HEK293 (cell line): ENCODE results near the gene PBRM1.

Source experiments
- CTCF ChIA-PET: fragments of 350-600 bp; formaldehyde crosslinking; extraction: SDS; loops from one replicate; lab custom pipeline; 2021; ENCODE audit warnings: antibody characterized with exemption; lab: Yijun Ruan, JAX
- POLR2A ChIA-PET: fragments of 300-600 bp; formaldehyde crosslinking; extraction: SDS; loops from one replicate; lab custom pipeline; 2020; ENCODE audit warnings: antibody characterized with exemption, inconsistent platforms; lab: Yijun Ruan, JAX
- H3K27ac ChIP-seq: fragments of 200-500 bp; sonication (Bioruptor generic); 2 replicates; pipeline ENCODE4 v1.5.1; 2014; ENCODE audit warnings: low read depth, low read length, control low read depth, inconsistent platforms; ENCODE audit errors: extremely low read depth
- H3K36me3 ChIP-seq, 2 experiments: fragments of 200-500 bp in 1 of 2; sonication (Bioruptor generic) in 1 of 2; 1 replicate in 1 of 2; 2 replicates in 1 of 2; pipeline ENCODE4 v1.5.1; 2014 to 2017; ENCODE audit warnings: inconsistent platforms in 2 of 2, low read length in 2 of 2; ENCODE audit not compliant: control insufficient read depth in 2 of 2, insufficient read depth in 1 of 2
- H3K4me1 ChIP-seq: fragments of 200-500 bp; sonication (Bioruptor generic); 2 replicates; pipeline ENCODE4 v1.5.1; 2014; ENCODE audit warnings: mild to moderate bottlenecking, low read length, inconsistent platforms; ENCODE audit not compliant: control insufficient read depth, insufficient read depth
- H3K4me3 ChIP-seq: 2 replicates; pipeline ENCODE4 v1.5.1; 2011; ENCODE audit warnings: low read depth, mild to moderate bottlenecking, control low read depth, low read length, moderate library complexity
- H3K9me3 ChIP-seq: fragments of 200-500 bp; sonication (Bioruptor generic); 2 replicates; pipeline ENCODE4 v1.5.1; 2014; ENCODE audit warnings: low read depth, low read length, inconsistent platforms; ENCODE audit not compliant: control insufficient read depth, insufficient read depth
- BCL11B ChIP-seq: fragments of 450-650 bp; formaldehyde crosslinking; IDR thresholded peaks from 2 replicates; pipeline ENCODE4 v1.5.1; 2016; ENCODE audit warnings: low read depth, missing biosample characterization, missing genetic modification characterization
- EGR2 ChIP-seq: fragments of 450-650 bp; formaldehyde crosslinking; IDR thresholded peaks from 2 replicates; pipeline ENCODE4 v1.5.1; 2016; ENCODE audit warnings: low read depth, missing biosample characterization, missing genetic modification characterization
- GFI1B ChIP-seq: fragments of 450-650 bp; formaldehyde crosslinking; IDR thresholded peaks from 2 replicates; pipeline ENCODE4 v1.5.1; 2016; ENCODE audit warnings: missing biosample characterization, missing genetic modification characterization
- MYNN ChIP-seq: fragments of 450-650 bp; formaldehyde crosslinking; IDR thresholded peaks from 2 replicates; pipeline ENCODE4 v1.5.1; 2016; ENCODE audit warnings: missing biosample characterization, missing genetic modification characterization, borderline replicate concordance
- WT1 ChIP-seq: fragments of 450-650 bp; formaldehyde crosslinking; IDR thresholded peaks from 2 replicates; pipeline ENCODE4 v1.5.1; 2016; ENCODE audit warnings: missing biosample characterization, missing genetic modification characterization
- ZNF19 ChIP-seq: fragments of 450-650 bp; formaldehyde crosslinking; IDR thresholded peaks from 2 replicates; pipeline ENCODE4; 2016; ENCODE audit warnings: missing biosample characterization, missing genetic modification characterization, low read depth
- ZNF2 ChIP-seq: fragments of 450-650 bp; formaldehyde crosslinking; IDR thresholded peaks from 2 replicates; pipeline ENCODE4 v1.5.1; 2016; ENCODE audit warnings: missing biosample characterization, missing genetic modification characterization
- ZNF211 ChIP-seq: fragments of 450-650 bp; formaldehyde crosslinking; IDR thresholded peaks from 2 replicates; pipeline ENCODE4 v1.5.1; 2016; ENCODE audit warnings: low read depth, missing biosample characterization, missing genetic modification characterization
- ZNF248 ChIP-seq: fragments of 450-650 bp; formaldehyde crosslinking; IDR thresholded peaks from 2 replicates; pipeline ENCODE4 v1.5.1; 2017; ENCODE audit warnings: missing biosample characterization, missing genetic modification characterization
- ZNF274 ChIP-seq, 2 experiments: fragments of 200-500 bp in 1 of 2; fragments of 450-650 bp in 1 of 2; sonication (Bioruptor generic) in 1 of 2; formaldehyde crosslinking in 1 of 2; IDR thresholded peaks; 2 replicates each; pipeline versions ENCODE4 v1.5.1 to v1.6.1; 2014 to 2016; ENCODE audit warnings: borderline replicate concordance in 1 of 2, inconsistent platforms in 1 of 2, low read length in 1 of 2, missing biosample characterization in 1 of 2, missing genetic modification characterization in 1 of 2
- ZNF302 ChIP-seq: fragments of 450-650 bp; formaldehyde crosslinking; IDR thresholded peaks from 2 replicates; pipeline ENCODE4 v1.5.1; 2016; ENCODE audit warnings: missing biosample characterization, missing genetic modification characterization, low read depth
- ZNF423 ChIP-seq: fragments of 450-650 bp; formaldehyde crosslinking; IDR thresholded peaks from 2 replicates; pipeline ENCODE4 v1.5.1; 2016; ENCODE audit warnings: missing biosample characterization, missing genetic modification characterization
- ZNF623 ChIP-seq: fragments of 450-650 bp; formaldehyde crosslinking; IDR thresholded peaks from 2 replicates; pipeline ENCODE4 v1.5.1; 2016; ENCODE audit warnings: missing biosample characterization, missing genetic modification characterization
- ZNF670 ChIP-seq: fragments of 450-650 bp; formaldehyde crosslinking; IDR thresholded peaks from 2 replicates; pipeline ENCODE4 v1.5.1; 2016; ENCODE audit warnings: missing biosample characterization, missing genetic modification characterization, low read depth
- ZNF76 ChIP-seq: fragments of 450-650 bp; formaldehyde crosslinking; IDR thresholded peaks from 2 replicates; pipeline ENCODE4; 2016; ENCODE audit warnings: low read depth, missing biosample characterization, missing genetic modification characterization, borderline replicate concordance
- ZNF776 ChIP-seq: fragments of 450-650 bp; formaldehyde crosslinking; IDR thresholded peaks from 2 replicates; pipeline ENCODE4 v1.5.0; 2017; ENCODE audit warnings: missing biosample characterization, missing genetic modification characterization, borderline replicate concordance
- TF ChIP-seq, protein P1 (sequence below): fragments of 450-650 bp; formaldehyde crosslinking; IDR thresholded peaks from 2 replicates; pipeline ENCODE4 v1.5.1; 2016; ENCODE audit warnings: missing biosample characterization, missing genetic modification characterization, low read depth
- TF ChIP-seq, protein P2 (sequence below): fragments of 450-650 bp; formaldehyde crosslinking; IDR thresholded peaks from 2 replicates; pipeline ENCODE4 v1.5.1; 2017; ENCODE audit warnings: missing biosample characterization, missing genetic modification characterization
- TF ChIP-seq, protein P3 (sequence below): fragments of 450-650 bp; formaldehyde crosslinking; IDR thresholded peaks from 2 replicates; pipeline ENCODE4 v1.5.1; 2016; ENCODE audit warnings: missing biosample characterization, missing genetic modification characterization
- TF ChIP-seq, protein P4 (sequence below): fragments of 450-650 bp; formaldehyde crosslinking; IDR thresholded peaks from 2 replicates; pipeline ENCODE4 v1.5.1; 2016; ENCODE audit warnings: missing biosample characterization, missing genetic modification characterization
- TF ChIP-seq, protein P5 (sequence below): fragments of 450-650 bp; formaldehyde crosslinking; IDR thresholded peaks from 2 replicates; pipeline ENCODE4 v1.5.1; 2016; ENCODE audit warnings: missing biosample characterization, missing genetic modification characterization
- TF ChIP-seq, protein P6 (sequence below): fragments of 450-650 bp; formaldehyde crosslinking; IDR thresholded peaks from 2 replicates; pipeline ENCODE4 v1.5.1; 2016; ENCODE audit warnings: missing biosample characterization, missing genetic modification characterization

Gene PBRM1

DNA sequence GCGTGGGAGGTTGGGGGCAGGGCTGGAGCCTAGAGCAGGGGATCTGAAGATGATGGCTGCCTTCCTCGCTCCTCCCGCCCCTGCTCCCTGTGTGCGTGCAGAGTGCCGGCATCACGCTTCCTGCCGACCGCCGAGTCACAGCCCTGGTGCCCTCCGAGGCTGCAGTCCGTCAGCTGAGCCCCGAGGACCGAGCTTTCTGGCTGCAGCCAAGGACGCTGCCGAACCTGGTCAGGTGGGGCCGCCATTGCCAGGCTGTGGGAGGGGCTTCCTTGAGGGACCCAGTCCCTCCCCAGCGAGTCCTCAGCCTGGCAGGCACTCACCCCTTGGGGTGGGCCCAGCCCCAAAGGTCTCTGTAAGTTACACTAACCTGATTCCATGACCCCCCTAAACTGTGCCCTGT, 173.0 kb downstream of the PBRM1 start:
- ChIA-PET POLR2A (no interaction called here), CTCF (no interaction called here)
- no peak for TF ChIP-seq ZNF248 (tag by site-specific recombination)
- TF ChIP-seq, protein P1, sequence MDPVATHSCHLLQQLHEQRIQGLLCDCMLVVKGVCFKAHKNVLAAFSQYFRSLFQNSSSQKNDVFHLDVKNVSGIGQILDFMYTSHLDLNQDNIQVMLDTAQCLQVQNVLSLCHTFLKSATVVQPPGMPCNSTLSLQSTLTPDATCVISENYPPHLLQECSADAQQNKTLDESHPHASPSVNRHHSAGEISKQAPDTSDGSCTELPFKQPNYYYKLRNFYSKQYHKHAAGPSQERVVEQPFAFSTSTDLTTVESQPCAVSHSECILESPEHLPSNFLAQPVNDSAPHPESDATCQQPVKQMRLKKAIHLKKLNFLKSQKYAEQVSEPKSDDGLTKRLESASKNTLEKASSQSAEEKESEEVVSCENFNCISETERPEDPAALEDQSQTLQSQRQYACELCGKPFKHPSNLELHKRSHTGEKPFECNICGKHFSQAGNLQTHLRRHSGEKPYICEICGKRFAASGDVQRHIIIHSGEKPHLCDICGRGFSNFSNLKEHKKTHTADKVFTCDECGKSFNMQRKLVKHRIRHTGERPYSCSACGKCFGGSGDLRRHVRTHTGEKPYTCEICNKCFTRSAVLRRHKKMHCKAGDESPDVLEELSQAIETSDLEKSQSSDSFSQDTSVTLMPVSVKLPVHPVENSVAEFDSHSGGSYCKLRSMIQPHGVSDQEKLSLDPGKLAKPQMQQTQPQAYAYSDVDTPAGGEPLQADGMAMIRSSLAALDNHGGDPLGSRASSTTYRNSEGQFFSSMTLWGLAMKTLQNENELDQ = no peak
- no peak for TF ChIP-seq ZNF423 (tag by site-specific recombination)
- TF ChIP-seq ZNF19 (tag by site-specific recombination) = no peak
- no peak for TF ChIP-seq ZNF274 (IDR thresholded peaks at IDR 0.05; ENCODE audit: low read length)
- no peak for TF ChIP-seq ZNF274 (tag by site-specific recombination; IDR thresholded peaks at IDR 0.05; ENCODE audit: borderline replicate concordance)
- no peak for TF ChIP-seq ZNF76 (tag by site-specific recombination)
- TF ChIP-seq, protein P2, sequence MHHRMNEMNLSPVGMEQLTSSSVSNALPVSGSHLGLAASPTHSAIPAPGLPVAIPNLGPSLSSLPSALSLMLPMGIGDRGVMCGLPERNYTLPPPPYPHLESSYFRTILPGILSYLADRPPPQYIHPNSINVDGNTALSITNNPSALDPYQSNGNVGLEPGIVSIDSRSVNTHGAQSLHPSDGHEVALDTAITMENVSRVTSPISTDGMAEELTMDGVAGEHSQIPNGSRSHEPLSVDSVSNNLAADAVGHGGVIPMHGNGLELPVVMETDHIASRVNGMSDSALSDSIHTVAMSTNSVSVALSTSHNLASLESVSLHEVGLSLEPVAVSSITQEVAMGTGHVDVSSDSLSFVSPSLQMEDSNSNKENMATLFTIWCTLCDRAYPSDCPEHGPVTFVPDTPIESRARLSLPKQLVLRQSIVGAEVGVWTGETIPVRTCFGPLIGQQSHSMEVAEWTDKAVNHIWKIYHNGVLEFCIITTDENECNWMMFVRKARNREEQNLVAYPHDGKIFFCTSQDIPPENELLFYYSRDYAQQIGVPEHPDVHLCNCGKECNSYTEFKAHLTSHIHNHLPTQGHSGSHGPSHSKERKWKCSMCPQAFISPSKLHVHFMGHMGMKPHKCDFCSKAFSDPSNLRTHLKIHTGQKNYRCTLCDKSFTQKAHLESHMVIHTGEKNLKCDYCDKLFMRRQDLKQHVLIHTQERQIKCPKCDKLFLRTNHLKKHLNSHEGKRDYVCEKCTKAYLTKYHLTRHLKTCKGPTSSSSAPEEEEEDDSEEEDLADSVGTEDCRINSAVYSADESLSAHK (tag by site-specific recombination) = no peak
- no peak for TF ChIP-seq ZNF2 (tag by site-specific recombination)
- TF ChIP-seq ZNF211 (tag by site-specific recombination) = no peak
- TF ChIP-seq ZNF302 (tag by site-specific recombination) = no peak
- TF ChIP-seq ZNF670 = no peak
- no peak for TF ChIP-seq EGR2 (tag by site-specific recombination)
- TF ChIP-seq, protein P3, sequence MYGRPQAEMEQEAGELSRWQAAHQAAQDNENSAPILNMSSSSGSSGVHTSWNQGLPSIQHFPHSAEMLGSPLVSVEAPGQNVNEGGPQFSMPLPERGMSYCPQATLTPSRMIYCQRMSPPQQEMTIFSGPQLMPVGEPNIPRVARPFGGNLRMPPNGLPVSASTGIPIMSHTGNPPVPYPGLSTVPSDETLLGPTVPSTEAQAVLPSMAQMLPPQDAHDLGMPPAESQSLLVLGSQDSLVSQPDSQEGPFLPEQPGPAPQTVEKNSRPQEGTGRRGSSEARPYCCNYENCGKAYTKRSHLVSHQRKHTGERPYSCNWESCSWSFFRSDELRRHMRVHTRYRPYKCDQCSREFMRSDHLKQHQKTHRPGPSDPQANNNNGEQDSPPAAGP = no peak
- TF ChIP-seq, protein P4, sequence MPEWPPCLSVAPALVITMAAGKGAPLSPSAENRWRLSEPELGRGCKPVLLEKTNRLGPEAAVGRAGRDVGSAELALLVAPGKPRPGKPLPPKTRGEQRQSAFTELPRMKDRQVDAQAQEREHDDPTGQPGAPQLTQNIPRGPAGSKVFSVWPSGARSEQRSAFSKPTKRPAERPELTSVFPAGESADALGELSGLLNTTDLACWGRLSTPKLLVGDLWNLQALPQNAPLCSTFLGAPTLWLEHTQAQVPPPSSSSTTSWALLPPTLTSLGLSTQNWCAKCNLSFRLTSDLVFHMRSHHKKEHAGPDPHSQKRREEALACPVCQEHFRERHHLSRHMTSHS (tag by site-specific recombination) = no peak
- TF ChIP-seq ZNF623 (tag by site-specific recombination) = no peak
- no peak for TF ChIP-seq BCL11B (tag by site-specific recombination)
- TF ChIP-seq, protein P5, sequence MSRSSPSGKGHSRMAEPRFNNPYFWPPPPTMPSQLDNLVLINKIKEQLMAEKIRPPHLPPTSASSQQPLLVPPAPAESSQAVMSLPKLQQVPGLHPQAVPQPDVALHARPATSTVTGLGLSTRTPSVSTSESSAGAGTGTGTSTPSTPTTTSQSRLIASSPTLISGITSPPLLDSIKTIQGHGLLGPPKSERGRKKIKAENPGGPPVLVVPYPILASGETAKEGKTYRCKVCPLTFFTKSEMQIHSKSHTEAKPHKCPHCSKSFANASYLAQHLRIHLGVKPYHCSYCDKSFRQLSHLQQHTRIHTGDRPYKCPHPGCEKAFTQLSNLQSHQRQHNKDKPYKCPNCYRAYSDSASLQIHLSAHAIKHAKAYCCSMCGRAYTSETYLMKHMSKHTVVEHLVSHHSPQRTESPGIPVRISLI = no peak
- no peak for TF ChIP-seq GFI1B (tag by site-specific recombination)
- Histone ChIP-seq H3K4me3 (no peak overlapping the region), H3K27ac (no peak overlapping the region), H3K4me1 (no peaks in the 10 kb centered on the region), H3K9me3 (no peaks in the 10 kb centered on the region), H3K36me3 (no peaks in the 10 kb centered on the region)

DNA sequence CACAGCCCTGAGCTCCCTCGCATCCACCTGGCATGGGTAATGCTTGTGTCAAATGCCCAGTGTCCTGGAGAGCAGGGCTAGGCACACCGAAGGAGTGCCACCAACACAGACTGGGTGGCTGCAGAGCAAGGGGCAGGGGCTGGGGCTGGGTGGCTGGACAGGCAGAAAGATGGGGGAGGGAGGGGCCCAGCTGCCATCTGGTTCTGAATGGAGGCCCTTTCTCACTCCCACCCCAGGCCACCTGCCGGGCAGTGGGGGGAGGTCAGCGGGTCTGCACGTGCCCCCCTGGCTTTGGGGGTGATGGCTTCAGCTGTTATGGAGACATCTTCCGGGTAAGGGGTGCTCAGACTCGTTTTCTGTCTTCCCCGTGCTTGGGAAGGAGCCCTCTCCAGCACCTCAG, 173.6 kb downstream of the PBRM1 start:
- CTCF ChIA-PET = no interaction called here
- POLR2A ChIA-PET = interaction anchor here (1.1 kb wide), 1 partner anchor 14 kb away, joined by 3 read pairs; no protein-coding TSS in a partner anchor
- H3K36me3 ChIP-seq = no peaks in the 10 kb centered on the region

More for the DNA sequence above, 173.6 kb downstream of the PBRM1 start:
- H3K9me3 ChIP-seq = no peaks in the 10 kb centered on the region
- no peak overlapping the region for H3K27ac ChIP-seq
- TF ChIP-seq MYNN (tag by site-specific recombination) (no peak), WT1 (tag by site-specific recombination) (no peak), ZNF776 (tag by site-specific recombination) (no peak)
- TF ChIP-seq, protein P6, sequence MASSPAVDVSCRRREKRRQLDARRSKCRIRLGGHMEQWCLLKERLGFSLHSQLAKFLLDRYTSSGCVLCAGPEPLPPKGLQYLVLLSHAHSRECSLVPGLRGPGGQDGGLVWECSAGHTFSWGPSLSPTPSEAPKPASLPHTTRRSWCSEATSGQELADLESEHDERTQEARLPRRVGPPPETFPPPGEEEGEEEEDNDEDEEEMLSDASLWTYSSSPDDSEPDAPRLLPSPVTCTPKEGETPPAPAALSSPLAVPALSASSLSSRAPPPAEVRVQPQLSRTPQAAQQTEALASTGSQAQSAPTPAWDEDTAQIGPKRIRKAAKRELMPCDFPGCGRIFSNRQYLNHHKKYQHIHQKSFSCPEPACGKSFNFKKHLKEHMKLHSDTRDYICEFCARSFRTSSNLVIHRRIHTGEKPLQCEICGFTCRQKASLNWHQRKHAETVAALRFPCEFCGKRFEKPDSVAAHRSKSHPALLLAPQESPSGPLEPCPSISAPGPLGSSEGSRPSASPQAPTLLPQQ = no peak
- no peaks in the 10 kb centered on the region for H3K4me1 ChIP-seq
- H3K4me3 ChIP-seq = no peak overlapping the region
